Esophagus (tissue), 2 donors: ENCODE results near the gene SPNS2. TPM values are rescaled to one million over a fixed set of nuclear protein-coding genes. Genes with fewer than 3 reads are reported as not detected.

Experiments used
- H3K27ac ChIP-seq, 2 donors: one replicate each; pipeline ENCODE4 v1.5.1; 2013; ENCODE audit warnings: low read depth in 2 of 2, mild to moderate bottlenecking in 2 of 2, inconsistent platforms in 1 of 2, low read length in 1 of 2, moderate library complexity in 1 of 2
- H3K27me3 ChIP-seq, 2 donors: one replicate each; pipeline ENCODE4 v1.6.1; 2013; ENCODE audit warnings: low read length in 2 of 2, control low read depth in 1 of 2, mild to moderate bottlenecking in 1 of 2; ENCODE audit not compliant: insufficient read depth in 2 of 2, control insufficient read depth in 1 of 2
- H3K36me3 ChIP-seq, 2 donors: one replicate each; pipeline ENCODE4 v1.6.1; 2013; ENCODE audit warnings: low read length in 1 of 2; ENCODE audit not compliant: control insufficient read depth in 2 of 2, insufficient read depth in 2 of 2
- H3K4me1 ChIP-seq, 2 donors: one replicate each; pipeline ENCODE4 v1.6.1; 2013; ENCODE audit warnings: low read length in 1 of 2; ENCODE audit not compliant: control insufficient read depth in 2 of 2, insufficient read depth in 2 of 2
- H3K4me3 ChIP-seq, 2 donors: one replicate each; pipeline ENCODE4 v1.5.1; 2013; ENCODE audit warnings: low read length in 2 of 2, mild to moderate bottlenecking in 2 of 2, low read depth in 1 of 2, moderate library complexity in 1 of 2
- H3K9me3 ChIP-seq, 2 donors: one replicate each; pipeline ENCODE4 v1.6.1; 2013; ENCODE audit warnings: mild to moderate bottlenecking in 2 of 2, low read depth in 1 of 2, low read length in 1 of 2, moderate library complexity in 1 of 2; ENCODE audit not compliant: control insufficient read depth in 2 of 2, insufficient read depth in 1 of 2
- WGBS, 2 donors: extraction: QIAGEN DNeasy Blood & Tissue Kit; methylation state at CpG; one replicate each; pipeline ENCODE4 v1.1.7; 2013; 5-methylcytosine and 5-hydroxymethylcytosine counted together
- polyA plus RNA-seq, 2 donors: library from polyadenylated mRNA; stranded (reverse); fragments of 200-250 nt; gene quantifications; one replicate each; pipeline ENCODE4 v1.2.3, GENCODE V29; 2013
- donor health status: healthy with polysubstance abuse.
- donor health status: Bipolar disorder and iron deficiency.

Gene SPNS2
- polyA plus RNA-seq, 2 donors, result 95.3 to 238 TPM

GRCh38 chr17:4514779-4515178 lies 16.1 kb downstream of the SPNS2 start:
- Histone ChIP-seq H3K4me1 (peaks cover 0 to 33% of the 10 kb centered on the region in 2 donors), H3K27me3 (no peaks in the 10 kb centered on the region), H3K27ac (peak overlapping the region in 1 of 2 donors; percentile 5), H3K4me3 (no peak overlapping the region), H3K9me3 (no peaks in the 10 kb centered on the region), H3K36me3 (peaks cover 0 to 6% of the 10 kb centered on the region in 2 donors)
- 87% methylated on average over 11 of the region's 11 CpGs for WGBS, 2 donors

GRCh38 chr17:4515501-4515900 lies 16.8 kb downstream of the SPNS2 start:
- H3K27ac ChIP-seq, result peak overlapping the region in 1 of 2 donors; percentile 1
- no peaks in the 10 kb centered on the region for H3K9me3 ChIP-seq
- no peak overlapping the region for H3K4me3 ChIP-seq
- peaks cover 0 to 6% of the 10 kb centered on the region in 2 donors for H3K36me3 ChIP-seq
- peaks cover 0 to 34% of the 10 kb centered on the region in 2 donors for H3K4me1 ChIP-seq
- H3K27me3 ChIP-seq, result no peaks in the 10 kb centered on the region
- 56 to 68% methylated on average over 5 of the region's 5 CpGs for WGBS, 2 donors

GRCh38 chr17:4516735-4517134 lies 18.1 kb downstream of the SPNS2 start:
- Histone ChIP-seq H3K36me3 (peaks cover 0 to 6% of the 10 kb centered on the region in 2 donors), H3K9me3 (no peaks in the 10 kb centered on the region), H3K4me1 (peaks cover 0 to 33% of the 10 kb centered on the region in 2 donors), H3K27me3 (no peaks in the 10 kb centered on the region), H3K27ac (peak overlapping the region in 1 of 2 donors; percentile 63), H3K4me3 (no peak overlapping the region)
- WGBS, 2 donors, result 43 to 56% methylated on average over 11 of the region's 11 CpGs

GRCh38 chr17:4518901-4519300 lies 20.2 kb downstream of the SPNS2 start:
- 82 to 86% methylated on average over 10 of the region's 10 CpGs for WGBS, 2 donors
- H3K4me3 ChIP-seq, result no peak overlapping the region
- H3K36me3 ChIP-seq, result no peaks in the 10 kb centered on the region
- no peaks in the 10 kb centered on the region for H3K27me3 ChIP-seq
- peak overlapping the region; percentile 66 to 72 for H3K27ac ChIP-seq
- H3K4me1 ChIP-seq, result peaks cover 0 to 27% of the 10 kb centered on the region in 2 donors
- H3K9me3 ChIP-seq, result no peaks in the 10 kb centered on the region

- Histone ChIP-seq H3K36me3 (no peaks in the 10 kb centered on the region), H3K4me3 (no peak overlapping the region), H3K27ac (peak overlapping the region; percentile 72 to 74), H3K9me3 (no peaks in the 10 kb centered on the region), H3K27me3 (no peaks in the 10 kb centered on the region), H3K4me1 (peaks cover 0 to 22% of the 10 kb centered on the region in 2 donors)
- 46 to 48% methylated on average over 11 to 14 of the region's 14 CpGs for WGBS, 2 donors
Observed at GRCh38 chr17:4519361-4519788, 20.7 kb downstream of the SPNS2 start.

GRCh38 chr17:4520060-4520893 lies 21.6 kb downstream of the SPNS2 start:
- 73 to 77% methylated on average over 19 of the region's 19 CpGs for WGBS, 2 donors
- Histone ChIP-seq H3K27ac (peak overlapping the region; percentile 72 to 74), H3K4me1 (peaks cover 0 to 17% of the 10 kb centered on the region in 2 donors), H3K4me3 (no peak overlapping the region), H3K36me3 (no peaks in the 10 kb centered on the region), H3K9me3 (no peaks in the 10 kb centered on the region), H3K27me3 (no peaks in the 10 kb centered on the region)

GRCh38 chr17:4520894-4521600 lies 22.4 kb downstream of the SPNS2 start:
- peak overlapping the region; percentile 16 to 74 for H3K27ac ChIP-seq
- no peak overlapping the region for H3K4me3 ChIP-seq
- peaks cover 0 to 5% of the 10 kb centered on the region in 2 donors for H3K36me3 ChIP-seq
- H3K9me3 ChIP-seq, result no peaks in the 10 kb centered on the region
- 69 to 77% methylated on average over 8 of the region's 8 CpGs for WGBS, 2 donors
- peaks cover 0 to 20% of the 10 kb centered on the region in 2 donors for H3K4me1 ChIP-seq
- H3K27me3 ChIP-seq, result no peaks in the 10 kb centered on the region

- WGBS, 2 donors, result 82 to 83% methylated on average over 6 of the region's 6 CpGs
- H3K36me3 ChIP-seq, result peaks cover 0 to 6% of the 10 kb centered on the region in 2 donors
- no peak overlapping the region for H3K4me3 ChIP-seq
- H3K27me3 ChIP-seq, result no peaks in the 10 kb centered on the region
- peak overlapping the region in 1 of 2 donors; percentile 66 for H3K27ac ChIP-seq
- peaks cover 0 to 18% of the 10 kb centered on the region in 2 donors for H3K4me1 ChIP-seq
- no peaks in the 10 kb centered on the region for H3K9me3 ChIP-seq
Observed at GRCh38 chr17:4522661-4523060, 24.0 kb downstream of the SPNS2 start.

- peaks cover 0 to 6% of the 10 kb centered on the region in 2 donors for H3K36me3 ChIP-seq
- H3K27me3 ChIP-seq, result no peaks in the 10 kb centered on the region
- H3K4me3 ChIP-seq, result no peak overlapping the region
- H3K9me3 ChIP-seq, result no peaks in the 10 kb centered on the region
- no peak overlapping the region for H3K27ac ChIP-seq
- WGBS, 2 donors, result 83 to 85% methylated on average over 8 of the region's 8 CpGs
- H3K4me1 ChIP-seq, result peaks cover 0 to 18% of the 10 kb centered on the region in 2 donors
Observed at GRCh38 chr17:4523946-4524345, 25.3 kb downstream of the SPNS2 start.
